Measurements from ENCODE around the gene RFC2. TPM values are rescaled to one million over a fixed set of nuclear protein-coding genes. Genes with fewer than 3 reads are reported as not detected.

Gene RFC2
- total and polyA plus RNA-seq, 10 of the 15 experiments (the other 5 are each of a cell fraction or from before 2014, with no cell fraction given) = 25.8 to 145 (median 90.9) TPM

DNA sequence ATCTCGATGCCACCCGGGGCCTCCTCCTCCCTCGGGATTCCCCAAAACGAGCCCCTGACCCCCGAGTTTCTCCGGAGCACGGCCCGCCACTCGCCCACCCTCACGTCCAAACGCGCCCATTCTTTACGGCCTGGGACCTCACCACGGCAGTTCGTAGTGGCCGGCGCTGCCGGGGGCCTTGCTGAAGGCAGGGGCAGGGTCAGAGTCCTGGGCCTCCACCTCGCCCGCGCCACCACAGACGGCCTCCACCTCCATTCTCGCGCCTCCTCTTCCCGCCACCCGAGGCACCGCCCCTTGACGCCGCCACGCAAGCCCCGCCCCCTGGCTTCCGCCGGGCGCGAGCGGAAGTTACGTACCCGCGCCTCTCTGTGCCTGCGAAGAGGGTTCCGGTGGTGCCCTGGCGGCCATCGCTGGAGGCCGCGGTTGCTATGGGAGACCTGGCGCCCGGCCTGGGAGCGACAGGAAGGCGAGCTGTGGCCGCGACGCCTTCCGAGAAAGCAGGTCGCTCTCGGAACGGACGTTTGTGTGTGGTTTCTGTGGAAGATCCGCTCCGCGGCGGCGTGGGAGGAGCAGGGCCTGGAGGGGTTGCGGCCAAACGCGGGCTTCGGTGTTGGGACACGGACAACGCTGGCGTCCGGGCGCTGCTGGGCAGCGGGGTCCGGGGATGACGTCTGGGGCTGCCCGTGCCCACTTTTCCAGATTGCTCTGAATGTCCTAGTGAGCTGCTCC lies at the start of gene RFC2 (continued):
- TF ChIP-seq, protein P1, sequence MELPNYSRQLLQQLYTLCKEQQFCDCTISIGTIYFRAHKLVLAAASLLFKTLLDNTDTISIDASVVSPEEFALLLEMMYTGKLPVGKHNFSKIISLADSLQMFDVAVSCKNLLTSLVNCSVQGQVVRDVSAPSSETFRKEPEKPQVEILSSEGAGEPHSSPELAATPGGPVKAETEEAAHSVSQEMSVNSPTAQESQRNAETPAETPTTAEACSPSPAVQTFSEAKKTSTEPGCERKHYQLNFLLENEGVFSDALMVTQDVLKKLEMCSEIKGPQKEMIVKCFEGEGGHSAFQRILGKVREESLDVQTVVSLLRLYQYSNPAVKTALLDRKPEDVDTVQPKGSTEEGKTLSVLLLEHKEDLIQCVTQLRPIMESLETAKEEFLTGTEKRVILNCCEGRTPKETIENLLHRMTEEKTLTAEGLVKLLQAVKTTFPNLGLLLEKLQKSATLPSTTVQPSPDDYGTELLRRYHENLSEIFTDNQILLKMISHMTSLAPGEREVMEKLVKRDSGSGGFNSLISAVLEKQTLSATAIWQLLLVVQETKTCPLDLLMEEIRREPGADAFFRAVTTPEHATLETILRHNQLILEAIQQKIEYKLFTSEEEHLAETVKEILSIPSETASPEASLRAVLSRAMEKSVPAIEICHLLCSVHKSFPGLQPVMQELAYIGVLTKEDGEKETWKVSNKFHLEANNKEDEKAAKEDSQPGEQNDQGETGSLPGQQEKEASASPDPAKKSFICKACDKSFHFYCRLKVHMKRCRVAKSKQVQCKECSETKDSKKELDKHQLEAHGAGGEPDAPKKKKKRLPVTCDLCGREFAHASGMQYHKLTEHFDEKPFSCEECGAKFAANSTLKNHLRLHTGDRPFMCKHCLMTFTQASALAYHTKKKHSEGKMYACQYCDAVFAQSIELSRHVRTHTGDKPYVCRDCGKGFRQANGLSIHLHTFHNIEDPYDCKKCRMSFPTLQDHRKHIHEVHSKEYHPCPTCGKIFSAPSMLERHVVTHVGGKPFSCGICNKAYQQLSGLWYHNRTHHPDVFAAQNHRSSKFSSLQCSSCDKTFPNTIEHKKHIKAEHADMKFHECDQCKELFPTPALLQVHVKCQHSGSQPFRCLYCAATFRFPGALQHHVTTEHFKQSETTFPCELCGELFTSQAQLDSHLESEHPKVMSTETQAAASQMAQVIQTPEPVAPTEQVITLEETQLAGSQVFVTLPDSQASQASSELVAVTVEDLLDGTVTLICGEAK (IDR thresholded peaks at IDR 0.05; ENCODE audit: borderline replicate concordance) = peak; percentile 95
- TF ChIP-seq, protein P2, sequence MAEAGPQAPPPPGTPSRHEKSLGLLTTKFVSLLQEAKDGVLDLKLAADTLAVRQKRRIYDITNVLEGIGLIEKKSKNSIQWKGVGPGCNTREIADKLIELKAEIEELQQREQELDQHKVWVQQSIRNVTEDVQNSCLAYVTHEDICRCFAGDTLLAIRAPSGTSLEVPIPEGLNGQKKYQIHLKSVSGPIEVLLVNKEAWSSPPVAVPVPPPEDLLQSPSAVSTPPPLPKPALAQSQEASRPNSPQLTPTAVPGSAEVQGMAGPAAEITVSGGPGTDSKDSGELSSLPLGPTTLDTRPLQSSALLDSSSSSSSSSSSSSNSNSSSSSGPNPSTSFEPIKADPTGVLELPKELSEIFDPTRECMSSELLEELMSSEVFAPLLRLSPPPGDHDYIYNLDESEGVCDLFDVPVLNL (IDR thresholded peaks at IDR 0.05; ENCODE audit: low read depth, low read length) = peak; percentile 88
- no peak for TF ChIP-seq RBBP5 (conservative IDR thresholded peaks at IDR 0.05)
- peak; percentile 91 for TF ChIP-seq GABPA (IDR thresholded peaks at IDR 0.05; ENCODE audit: low read depth)
- TF ChIP-seq, protein P3, sequence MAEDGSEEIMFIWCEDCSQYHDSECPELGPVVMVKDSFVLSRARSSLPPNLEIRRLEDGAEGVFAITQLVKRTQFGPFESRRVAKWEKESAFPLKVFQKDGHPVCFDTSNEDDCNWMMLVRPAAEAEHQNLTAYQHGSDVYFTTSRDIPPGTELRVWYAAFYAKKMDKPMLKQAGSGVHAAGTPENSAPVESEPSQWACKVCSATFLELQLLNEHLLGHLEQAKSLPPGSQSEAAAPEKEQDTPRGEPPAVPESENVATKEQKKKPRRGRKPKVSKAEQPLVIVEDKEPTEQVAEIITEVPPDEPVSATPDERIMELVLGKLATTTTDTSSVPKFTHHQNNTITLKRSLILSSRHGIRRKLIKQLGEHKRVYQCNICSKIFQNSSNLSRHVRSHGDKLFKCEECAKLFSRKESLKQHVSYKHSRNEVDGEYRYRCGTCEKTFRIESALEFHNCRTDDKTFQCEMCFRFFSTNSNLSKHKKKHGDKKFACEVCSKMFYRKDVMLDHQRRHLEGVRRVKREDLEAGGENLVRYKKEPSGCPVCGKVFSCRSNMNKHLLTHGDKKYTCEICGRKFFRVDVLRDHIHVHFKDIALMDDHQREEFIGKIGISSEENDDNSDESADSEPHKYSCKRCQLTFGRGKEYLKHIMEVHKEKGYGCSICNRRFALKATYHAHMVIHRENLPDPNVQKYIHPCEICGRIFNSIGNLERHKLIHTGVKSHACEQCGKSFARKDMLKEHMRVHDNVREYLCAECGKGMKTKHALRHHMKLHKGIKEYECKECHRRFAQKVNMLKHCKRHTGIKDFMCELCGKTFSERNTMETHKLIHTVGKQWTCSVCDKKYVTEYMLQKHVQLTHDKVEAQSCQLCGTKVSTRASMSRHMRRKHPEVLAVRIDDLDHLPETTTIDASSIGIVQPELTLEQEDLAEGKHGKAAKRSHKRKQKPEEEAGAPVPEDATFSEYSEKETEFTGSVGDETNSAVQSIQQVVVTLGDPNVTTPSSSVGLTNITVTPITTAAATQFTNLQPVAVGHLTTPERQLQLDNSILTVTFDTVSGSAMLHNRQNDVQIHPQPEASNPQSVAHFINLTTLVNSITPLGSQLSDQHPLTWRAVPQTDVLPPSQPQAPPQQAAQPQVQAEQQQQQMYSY (CRISPR knock-in tag; IDR thresholded peaks at IDR 0.05) = no peak
- TF ChIP-seq, protein P4, sequence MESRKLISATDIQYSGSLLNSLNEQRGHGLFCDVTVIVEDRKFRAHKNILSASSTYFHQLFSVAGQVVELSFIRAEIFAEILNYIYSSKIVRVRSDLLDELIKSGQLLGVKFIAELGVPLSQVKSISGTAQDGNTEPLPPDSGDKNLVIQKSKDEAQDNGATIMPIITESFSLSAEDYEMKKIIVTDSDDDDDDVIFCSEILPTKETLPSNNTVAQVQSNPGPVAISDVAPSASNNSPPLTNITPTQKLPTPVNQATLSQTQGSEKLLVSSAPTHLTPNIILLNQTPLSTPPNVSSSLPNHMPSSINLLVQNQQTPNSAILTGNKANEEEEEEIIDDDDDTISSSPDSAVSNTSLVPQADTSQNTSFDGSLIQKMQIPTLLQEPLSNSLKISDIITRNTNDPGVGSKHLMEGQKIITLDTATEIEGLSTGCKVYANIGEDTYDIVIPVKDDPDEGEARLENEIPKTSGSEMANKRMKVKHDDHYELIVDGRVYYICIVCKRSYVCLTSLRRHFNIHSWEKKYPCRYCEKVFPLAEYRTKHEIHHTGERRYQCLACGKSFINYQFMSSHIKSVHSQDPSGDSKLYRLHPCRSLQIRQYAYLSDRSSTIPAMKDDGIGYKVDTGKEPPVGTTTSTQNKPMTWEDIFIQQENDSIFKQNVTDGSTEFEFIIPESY (IDR thresholded peaks at IDR 0.05) = no peak
- TF ChIP-seq, protein P5, sequence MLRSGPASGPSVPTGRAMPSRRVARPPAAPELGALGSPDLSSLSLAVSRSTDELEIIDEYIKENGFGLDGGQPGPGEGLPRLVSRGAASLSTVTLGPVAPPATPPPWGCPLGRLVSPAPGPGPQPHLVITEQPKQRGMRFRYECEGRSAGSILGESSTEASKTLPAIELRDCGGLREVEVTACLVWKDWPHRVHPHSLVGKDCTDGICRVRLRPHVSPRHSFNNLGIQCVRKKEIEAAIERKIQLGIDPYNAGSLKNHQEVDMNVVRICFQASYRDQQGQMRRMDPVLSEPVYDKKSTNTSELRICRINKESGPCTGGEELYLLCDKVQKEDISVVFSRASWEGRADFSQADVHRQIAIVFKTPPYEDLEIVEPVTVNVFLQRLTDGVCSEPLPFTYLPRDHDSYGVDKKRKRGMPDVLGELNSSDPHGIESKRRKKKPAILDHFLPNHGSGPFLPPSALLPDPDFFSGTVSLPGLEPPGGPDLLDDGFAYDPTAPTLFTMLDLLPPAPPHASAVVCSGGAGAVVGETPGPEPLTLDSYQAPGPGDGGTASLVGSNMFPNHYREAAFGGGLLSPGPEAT (IDR thresholded peaks at IDR 0.05; ENCODE audit: low read depth) = peak; percentile 59
- no peak for TF ChIP-seq PAX8 (IDR thresholded peaks at IDR 0.05)
- TF ChIP-seq CBX3 (IDR thresholded peaks at IDR 0.05; ENCODE audit: borderline replicate concordance, low read depth) = no peak
- TF ChIP-seq SIN3A (IDR thresholded peaks at IDR 0.05; ENCODE audit: low read depth, low read length) = peak; percentile 92
- TF ChIP-seq SPI1 (IDR thresholded peaks at IDR 0.05; ENCODE audit: borderline replicate concordance, insufficient read depth, low read depth, low read length) = no peak
- TF ChIP-seq, protein P6, sequence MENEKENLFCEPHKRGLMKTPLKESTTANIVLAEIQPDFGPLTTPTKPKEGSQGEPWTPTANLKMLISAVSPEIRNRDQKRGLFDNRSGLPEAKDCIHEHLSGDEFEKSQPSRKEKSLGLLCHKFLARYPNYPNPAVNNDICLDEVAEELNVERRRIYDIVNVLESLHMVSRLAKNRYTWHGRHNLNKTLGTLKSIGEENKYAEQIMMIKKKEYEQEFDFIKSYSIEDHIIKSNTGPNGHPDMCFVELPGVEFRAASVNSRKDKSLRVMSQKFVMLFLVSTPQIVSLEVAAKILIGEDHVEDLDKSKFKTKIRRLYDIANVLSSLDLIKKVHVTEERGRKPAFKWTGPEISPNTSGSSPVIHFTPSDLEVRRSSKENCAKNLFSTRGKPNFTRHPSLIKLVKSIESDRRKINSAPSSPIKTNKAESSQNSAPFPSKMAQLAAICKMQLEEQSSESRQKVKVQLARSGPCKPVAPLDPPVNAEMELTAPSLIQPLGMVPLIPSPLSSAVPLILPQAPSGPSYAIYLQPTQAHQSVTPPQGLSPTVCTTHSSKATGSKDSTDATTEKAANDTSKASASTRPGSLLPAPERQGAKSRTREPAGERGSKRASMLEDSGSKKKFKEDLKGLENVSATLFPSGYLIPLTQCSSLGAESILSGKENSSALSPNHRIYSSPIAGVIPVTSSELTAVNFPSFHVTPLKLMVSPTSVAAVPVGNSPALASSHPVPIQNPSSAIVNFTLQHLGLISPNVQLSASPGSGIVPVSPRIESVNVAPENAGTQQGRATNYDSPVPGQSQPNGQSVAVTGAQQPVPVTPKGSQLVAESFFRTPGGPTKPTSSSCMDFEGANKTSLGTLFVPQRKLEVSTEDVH (IDR thresholded peaks at IDR 0.05; ENCODE audit: low read depth, partially characterized antibody) = peak; percentile 97
- no peak for TF ChIP-seq RCOR1 (conservative IDR thresholded peaks at IDR 0.05; ENCODE audit: low read depth, low read length)
